Panc1 (cell line): ENCODE results near the gene PSTPIP1. TPM values are rescaled to one million over a fixed set of nuclear protein-coding genes. Genes with fewer than 3 reads are reported as not detected.

Experiments
- ATAC-seq: fragments of 200-7000 bp; cut with Tn5 transposase; 2 replicates; pipeline ENCODE4 v1.9.1; 2020; ENCODE audit warnings: mild to moderate bottlenecking, moderate library complexity
- BruUV-seq: library from RNA; stranded (reverse); fragments of 400-500 nt; replicated peaks from 2 replicates; lab custom pipeline; 2021; lab: Mats Ljungman, UMichigan
- CTCF ChIA-PET: fragments of 300-600 bp; sonication (Branson Sonifier 250); formaldehyde crosslinking; loops from one replicate; lab custom pipeline; 2022; ENCODE audit warnings: antibody characterized with exemption; lab: Charles Lee
- POLR2A ChIA-PET: fragments of 300-600 bp; sonication (Branson Sonifier 250); formaldehyde crosslinking; loops from one replicate; lab custom pipeline; 2022; ENCODE audit warnings: antibody characterized with exemption; lab: Charles Lee
- DNase-seq: peaks from one replicate; pipeline ENCODE4 v3.0.0-alpha.2; 2010; ENCODE audit warnings: low read depth, low spot score
- H3K27ac ChIP-seq: 2 replicates; pipeline ENCODE4 v1.5.1; 2011; ENCODE audit warnings: mild to moderate bottlenecking, low read length, inconsistent platforms
- H3K27me3 ChIP-seq: fragments of 200-500 bp; sonication (Bioruptor generic); 2 replicates; pipeline ENCODE4 v1.6.0; 2014; ENCODE audit warnings: low read length, inconsistent platforms; ENCODE audit not compliant: control insufficient read depth, insufficient read depth
- H3K36me3 ChIP-seq: fragments of 200-500 bp; sonication (Bioruptor generic); 2 replicates; pipeline ENCODE4 v1.5.1; 2014; ENCODE audit warnings: inconsistent platforms, mild to moderate bottlenecking, low read length, moderate library complexity; ENCODE audit not compliant: control insufficient read depth, insufficient read depth
- H3K4me1 ChIP-seq: 2 replicates; pipeline ENCODE4 v1.5.1; 2011; ENCODE audit warnings: inconsistent platforms, mild to moderate bottlenecking, low read length, moderate library complexity; ENCODE audit not compliant: control insufficient read depth, insufficient read depth
- H3K4me3 ChIP-seq, 2 experiments: 2 replicates each; pipeline ENCODE4 v1.5.1; 2011 to 2012; ENCODE audit warnings: low read depth in 2 of 2, low read length in 2 of 2, mild to moderate bottlenecking in 2 of 2, inconsistent platforms in 1 of 2, moderate library complexity in 1 of 2
- H3K9me3 ChIP-seq: fragments of 200-500 bp; sonication (Bioruptor generic); 2 replicates; pipeline ENCODE4 v1.5.1; 2014; ENCODE audit warnings: low read depth, mild to moderate bottlenecking, inconsistent platforms, low read length, moderate library complexity; ENCODE audit not compliant: control insufficient read depth, insufficient read depth
- CTCF ChIP-seq: fragments of 450-650 bp; IDR thresholded peaks from 2 replicates; pipeline ENCODE4 v1.5.1; 2017; ENCODE audit warnings: mild to moderate bottlenecking
- POLR2AphosphoS5 ChIP-seq: IDR thresholded peaks from 2 replicates; pipeline ENCODE4 v1.6.1; 2012; ENCODE audit warnings: mild to moderate bottlenecking, low read depth, low read length, moderate library complexity
- SIN3A ChIP-seq: IDR thresholded peaks from 2 replicates; pipeline ENCODE4 v1.6.1; 2012; ENCODE audit warnings: low read depth, mild to moderate bottlenecking, low read length, moderate library complexity, borderline replicate concordance; ENCODE audit not compliant: insufficient read depth
- TCF7L2 ChIP-seq: IDR thresholded peaks from 2 replicates; pipeline ENCODE4 v1.6.1; 2011; ENCODE audit warnings: mild to moderate bottlenecking, low read depth, low read length, inconsistent platforms
- in situ Hi-C: cut with HindIII; loops from 2 replicates; pipeline ENCODE4 v1.10.0; 2016; ENCODE audit warnings: low sequenced_read_pairs, low pct_unique_long_range_greater_than_20kb
- intact Hi-C: fragments of 100-400 bp; cut with micrococcal nuclease; formaldehyde crosslinking; loops from one replicate; pipeline ENCODE4 v1.10.0; 2022; ENCODE audit not compliant: unreplicated experiment
- total RNA-seq: library from RNA; stranded (reverse); gene quantifications from one replicate; pipeline ENCODE4 v1.2.1, GENCODE V29; 2021; ENCODE audit not compliant: unreplicated experiment
- TF ChIP-seq, protein P1 (sequence below), 2 experiments: IDR thresholded peaks; 2 replicates each; pipeline ENCODE4 v1.6.1; 2011 to 2012; ENCODE audit warnings: low read depth in 2 of 2, control low read depth in 1 of 2, low read length in 1 of 2, mild to moderate bottlenecking in 1 of 2, moderate library complexity in 1 of 2; ENCODE audit not compliant: insufficient read depth in 1 of 2

Gene PSTPIP1
- total RNA-seq, 1 experiment from 2014 or later = 0.46 TPM

DNA sequence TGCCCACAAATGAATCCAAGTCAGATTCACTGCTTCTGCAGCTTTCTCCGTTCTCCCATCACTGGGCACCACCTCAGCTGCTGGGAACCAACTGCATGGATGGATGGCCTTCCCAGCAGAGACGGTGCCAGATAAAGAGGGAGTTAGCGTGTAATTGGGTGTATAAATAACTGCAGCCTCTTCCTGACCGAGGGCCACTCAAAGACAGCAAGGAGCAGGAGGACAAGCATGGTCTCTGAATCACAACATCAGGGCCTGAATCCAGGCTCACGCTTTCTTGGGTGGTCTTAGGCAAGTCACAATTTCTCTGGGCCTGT lies 44.2 kb downstream of the PSTPIP1 start:
- Histone ChIP-seq H3K4me1 (no peaks in the 10 kb centered on the region), H3K36me3 (no peaks in the 10 kb centered on the region), H3K27ac (no peak overlapping the region), H3K9me3 (no peaks in the 10 kb centered on the region), H3K27me3 (no peaks in the 10 kb centered on the region), H3K4me3 (no peak overlapping the region)
- no TSS peak for BruUV-seq
- TF ChIP-seq SIN3A = no peak
- no peak for TF ChIP-seq CTCF
- TF ChIP-seq, protein P1, sequence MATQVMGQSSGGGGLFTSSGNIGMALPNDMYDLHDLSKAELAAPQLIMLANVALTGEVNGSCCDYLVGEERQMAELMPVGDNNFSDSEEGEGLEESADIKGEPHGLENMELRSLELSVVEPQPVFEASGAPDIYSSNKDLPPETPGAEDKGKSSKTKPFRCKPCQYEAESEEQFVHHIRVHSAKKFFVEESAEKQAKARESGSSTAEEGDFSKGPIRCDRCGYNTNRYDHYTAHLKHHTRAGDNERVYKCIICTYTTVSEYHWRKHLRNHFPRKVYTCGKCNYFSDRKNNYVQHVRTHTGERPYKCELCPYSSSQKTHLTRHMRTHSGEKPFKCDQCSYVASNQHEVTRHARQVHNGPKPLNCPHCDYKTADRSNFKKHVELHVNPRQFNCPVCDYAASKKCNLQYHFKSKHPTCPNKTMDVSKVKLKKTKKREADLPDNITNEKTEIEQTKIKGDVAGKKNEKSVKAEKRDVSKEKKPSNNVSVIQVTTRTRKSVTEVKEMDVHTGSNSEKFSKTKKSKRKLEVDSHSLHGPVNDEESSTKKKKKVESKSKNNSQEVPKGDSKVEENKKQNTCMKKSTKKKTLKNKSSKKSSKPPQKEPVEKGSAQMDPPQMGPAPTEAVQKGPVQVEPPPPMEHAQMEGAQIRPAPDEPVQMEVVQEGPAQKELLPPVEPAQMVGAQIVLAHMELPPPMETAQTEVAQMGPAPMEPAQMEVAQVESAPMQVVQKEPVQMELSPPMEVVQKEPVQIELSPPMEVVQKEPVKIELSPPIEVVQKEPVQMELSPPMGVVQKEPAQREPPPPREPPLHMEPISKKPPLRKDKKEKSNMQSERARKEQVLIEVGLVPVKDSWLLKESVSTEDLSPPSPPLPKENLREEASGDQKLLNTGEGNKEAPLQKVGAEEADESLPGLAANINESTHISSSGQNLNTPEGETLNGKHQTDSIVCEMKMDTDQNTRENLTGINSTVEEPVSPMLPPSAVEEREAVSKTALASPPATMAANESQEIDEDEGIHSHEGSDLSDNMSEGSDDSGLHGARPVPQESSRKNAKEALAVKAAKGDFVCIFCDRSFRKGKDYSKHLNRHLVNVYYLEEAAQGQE (IDR thresholded peaks at IDR 0.05; ENCODE audit: insufficient read depth in 1 of 2, low read depth in 2 of 2, low read length in 1 of 2) = no peak
- TF ChIP-seq POLR2AphosphoS5 = no peak
- TF ChIP-seq TCF7L2 = no peak
- ATAC-seq = no peak
- DNase-seq = no peak
- CTCF ChIA-PET = no interaction called here
- in situ Hi-C loops (no loop called here), intact Hi-C loops (no loop called here)
- POLR2A ChIA-PET = no interaction called here

DNA sequence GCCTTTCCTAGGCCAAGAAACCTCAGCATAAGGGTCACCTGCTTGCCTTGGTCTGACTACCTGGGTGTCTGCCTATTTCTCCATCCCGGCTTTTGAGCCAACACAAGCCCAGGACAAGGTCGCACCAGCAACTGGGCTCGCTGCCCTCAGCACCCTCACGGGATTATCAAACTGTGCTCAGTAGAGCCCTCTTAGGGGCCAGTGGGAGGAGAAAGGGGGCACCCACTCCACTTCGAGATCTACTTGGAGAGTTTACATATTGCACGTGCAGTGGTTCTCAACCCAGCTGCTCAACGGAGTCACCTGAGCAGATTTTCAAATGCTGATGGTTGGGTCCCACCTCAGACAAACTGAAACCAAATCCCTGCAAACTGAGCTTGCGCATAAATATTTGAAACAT lies 44.9 kb downstream of the PSTPIP1 start:
- in situ Hi-C loops = no loop called here

More for the DNA sequence above, 44.9 kb downstream of the PSTPIP1 start:
- CTCF ChIA-PET = no interaction called here
- no peaks in the 10 kb centered on the region for H3K36me3 ChIP-seq
- BruUV-seq = no TSS peak
- H3K27ac ChIP-seq = no peak overlapping the region
- H3K9me3 ChIP-seq = no peaks in the 10 kb centered on the region
- ATAC-seq (no peak), DNase-seq (no peak)
- H3K4me3 ChIP-seq = no peak overlapping the region
- H3K4me1 ChIP-seq = no peaks in the 10 kb centered on the region
- POLR2A ChIA-PET = no interaction called here
- no peaks in the 10 kb centered on the region for H3K27me3 ChIP-seq
- intact Hi-C loops = no loop called here
- TF ChIP-seq, protein P1 (IDR thresholded peaks at IDR 0.05; ENCODE audit: insufficient read depth in 1 of 2, low read depth in 2 of 2, low read length in 1 of 2) = no peak
- no peak for TF ChIP-seq SIN3A
- TF ChIP-seq TCF7L2 = no peak
- no peak for TF ChIP-seq CTCF
- TF ChIP-seq POLR2AphosphoS5 = no peak
